WTC11 (cell line): ENCODE data around the gene OR12D2.

Experiments used
- CTCF ChIP-seq: fragments of 200-600 bp; IDR thresholded peaks from 2 replicates; pipeline ENCODE4 v1.8.0; 2022; ENCODE audit warnings: antibody characterized with exemption
- E2F1 ChIP-seq: sonication (generic); formaldehyde crosslinking; IDR thresholded peaks from 2 replicates; pipeline ENCODE4 v1.8.0; 2022; ENCODE audit warnings: mild to moderate bottlenecking, missing genetic modification reagents
- ESRRA ChIP-seq: sonication (generic); formaldehyde crosslinking; IDR thresholded peaks from 2 replicates; pipeline ENCODE4 v1.8.1; 2022; ENCODE audit warnings: mild to moderate bottlenecking, missing genetic modification reagents, borderline replicate concordance
- ETV6 ChIP-seq: sonication (generic); formaldehyde crosslinking; IDR thresholded peaks from 2 replicates; pipeline ENCODE4 v1.8.1; 2022; ENCODE audit warnings: mild to moderate bottlenecking, missing genetic modification reagents
- GTF2I ChIP-seq: fragments of 250-450 bp; sonication (Bioruptor Pico); conservative IDR thresholded peaks from 2 replicates; pipeline ENCODE4 v1.4.0; 2021; ENCODE audit warnings: mild to moderate bottlenecking
- HMGXB4 ChIP-seq: sonication (generic); formaldehyde crosslinking; IDR thresholded peaks from 2 replicates; pipeline ENCODE4 v1.8.1; 2023; ENCODE audit warnings: mild to moderate bottlenecking, moderate library complexity, missing genetic modification reagents
- JUN ChIP-seq: sonication (generic); formaldehyde crosslinking; IDR thresholded peaks from 2 replicates; pipeline ENCODE4 v1.8.0; 2023; ENCODE audit warnings: mild to moderate bottlenecking, missing genetic modification reagents
- MAX ChIP-seq: sonication (generic); formaldehyde crosslinking; IDR thresholded peaks from 2 replicates; pipeline ENCODE4 v1.8.0; 2022; ENCODE audit warnings: mild to moderate bottlenecking, missing genetic modification reagents
- RELA ChIP-seq: sonication (generic); formaldehyde crosslinking; IDR thresholded peaks from 2 replicates; pipeline ENCODE4 v1.8.1; 2022; ENCODE audit warnings: missing genetic modification reagents, mild to moderate bottlenecking, borderline replicate concordance
- SMAD3 ChIP-seq: sonication (generic); formaldehyde crosslinking; IDR thresholded peaks from 2 replicates; pipeline ENCODE4 v1.8.0; 2022; ENCODE audit warnings: missing genetic modification reagents, mild to moderate bottlenecking, borderline replicate concordance
- ZNF121 ChIP-seq: sonication (generic); formaldehyde crosslinking; IDR thresholded peaks from 2 replicates; pipeline ENCODE4 v1.8.0; 2023; ENCODE audit warnings: missing genetic modification reagents

GRCh38 chr6:29355603-29356002, 39.8 kb upstream of the OR12D2 start:
- no peak for TF ChIP-seq SMAD3 (CRISPR knock-in tag)
- no peak for TF ChIP-seq RELA (CRISPR knock-in tag)
- no peak for TF ChIP-seq ZNF121 (CRISPR knock-in tag)
- TF ChIP-seq CTCF, result no peak
- TF ChIP-seq E2F1, result no peak
- TF ChIP-seq JUN (CRISPR knock-in tag), result no peak
- TF ChIP-seq ETV6, result no peak
- no peak for TF ChIP-seq ESRRA (CRISPR knock-in tag)
- no peak for TF ChIP-seq HMGXB4 (CRISPR knock-in tag)
- TF ChIP-seq MAX (CRISPR knock-in tag), result no peak
- TF ChIP-seq GTF2I (CRISPR knock-in tag), result no peak
